Astrocyte of the cerebellum (primary cell): Measurements from ENCODE around the gene C16orf96.

Experiments used
- DNase-seq: peaks from one replicate; pipeline ENCODE4 v3.0.0-alpha.2; 2011; ENCODE audit warnings: low read depth
- H3K4me3 ChIP-seq: 2 replicates; pipeline ENCODE4 v1.5.1; 2011; ENCODE audit warnings: mild to moderate bottlenecking, low read depth, low read length, moderate library complexity
- in situ Hi-C: cut with HindIII; loops from 2 replicates; pipeline ENCODE4 v1.10.0; 2017; ENCODE audit warnings: low sequenced_read_pairs
- TF ChIP-seq, protein P1 (sequence below): IDR thresholded peaks from 2 replicates; pipeline ENCODE4 v1.5.1; 2012; ENCODE audit warnings: low read length, low read depth, moderate library complexity, mild to moderate bottlenecking; ENCODE audit errors: missing control alignments

C16orf96 gene

GRCh38 chr16:4646773-4647643 is 90.9 kb downstream of the C16orf96 start:
- DNase-seq: no peak
- in situ Hi-C loops: loop anchor here (25.0 kb wide), 1 partner anchor 135 kb away; no protein-coding TSS in a partner anchor

GRCh38 chr16:4647644-4647980 is 91.5 kb downstream of the C16orf96 start:
- DNase-seq: no peak
- TF ChIP-seq, protein P1, sequence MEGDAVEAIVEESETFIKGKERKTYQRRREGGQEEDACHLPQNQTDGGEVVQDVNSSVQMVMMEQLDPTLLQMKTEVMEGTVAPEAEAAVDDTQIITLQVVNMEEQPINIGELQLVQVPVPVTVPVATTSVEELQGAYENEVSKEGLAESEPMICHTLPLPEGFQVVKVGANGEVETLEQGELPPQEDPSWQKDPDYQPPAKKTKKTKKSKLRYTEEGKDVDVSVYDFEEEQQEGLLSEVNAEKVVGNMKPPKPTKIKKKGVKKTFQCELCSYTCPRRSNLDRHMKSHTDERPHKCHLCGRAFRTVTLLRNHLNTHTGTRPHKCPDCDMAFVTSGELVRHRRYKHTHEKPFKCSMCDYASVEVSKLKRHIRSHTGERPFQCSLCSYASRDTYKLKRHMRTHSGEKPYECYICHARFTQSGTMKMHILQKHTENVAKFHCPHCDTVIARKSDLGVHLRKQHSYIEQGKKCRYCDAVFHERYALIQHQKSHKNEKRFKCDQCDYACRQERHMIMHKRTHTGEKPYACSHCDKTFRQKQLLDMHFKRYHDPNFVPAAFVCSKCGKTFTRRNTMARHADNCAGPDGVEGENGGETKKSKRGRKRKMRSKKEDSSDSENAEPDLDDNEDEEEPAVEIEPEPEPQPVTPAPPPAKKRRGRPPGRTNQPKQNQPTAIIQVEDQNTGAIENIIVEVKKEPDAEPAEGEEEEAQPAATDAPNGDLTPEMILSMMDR: no peak
- no peak overlapping the region for H3K4me3 ChIP-seq
- in situ Hi-C loops: loop anchor here (25.0 kb wide), 1 partner anchor 135 kb away; no protein-coding TSS in a partner anchor

More at GRCh38 chr16:4646773-4647643, 90.9 kb downstream of the C16orf96 start:
- TF ChIP-seq, protein P1: no peak
- no peak overlapping the region for H3K4me3 ChIP-seq

DNA sequence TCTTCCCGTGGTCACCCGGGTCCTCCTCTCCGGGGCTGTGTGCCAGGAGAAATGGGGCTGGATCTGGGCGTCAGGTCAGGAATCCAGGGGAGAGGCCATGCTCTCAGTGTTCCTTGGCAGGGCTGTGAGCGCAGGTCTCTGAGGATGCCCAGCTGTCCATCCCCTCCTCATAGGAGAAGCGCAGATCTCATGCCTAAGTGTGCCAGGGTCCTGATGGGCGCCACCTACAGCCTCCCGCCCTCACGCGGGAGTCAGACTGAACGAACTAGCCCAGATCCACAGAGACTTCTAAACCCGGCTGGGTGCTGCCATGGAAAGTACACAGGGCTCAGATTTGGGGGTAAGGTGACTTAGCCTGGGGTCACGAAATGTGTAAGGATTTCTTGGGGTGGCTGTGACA is 92.8 kb downstream of the C16orf96 start:
- in situ Hi-C loops: loop anchor here (25.0 kb wide), 1 partner anchor 137 kb away; no protein-coding TSS in a partner anchor
- no peak for DNase-seq
- H3K4me3 ChIP-seq: no peak overlapping the region
- TF ChIP-seq, protein P1: no peak

DNA sequence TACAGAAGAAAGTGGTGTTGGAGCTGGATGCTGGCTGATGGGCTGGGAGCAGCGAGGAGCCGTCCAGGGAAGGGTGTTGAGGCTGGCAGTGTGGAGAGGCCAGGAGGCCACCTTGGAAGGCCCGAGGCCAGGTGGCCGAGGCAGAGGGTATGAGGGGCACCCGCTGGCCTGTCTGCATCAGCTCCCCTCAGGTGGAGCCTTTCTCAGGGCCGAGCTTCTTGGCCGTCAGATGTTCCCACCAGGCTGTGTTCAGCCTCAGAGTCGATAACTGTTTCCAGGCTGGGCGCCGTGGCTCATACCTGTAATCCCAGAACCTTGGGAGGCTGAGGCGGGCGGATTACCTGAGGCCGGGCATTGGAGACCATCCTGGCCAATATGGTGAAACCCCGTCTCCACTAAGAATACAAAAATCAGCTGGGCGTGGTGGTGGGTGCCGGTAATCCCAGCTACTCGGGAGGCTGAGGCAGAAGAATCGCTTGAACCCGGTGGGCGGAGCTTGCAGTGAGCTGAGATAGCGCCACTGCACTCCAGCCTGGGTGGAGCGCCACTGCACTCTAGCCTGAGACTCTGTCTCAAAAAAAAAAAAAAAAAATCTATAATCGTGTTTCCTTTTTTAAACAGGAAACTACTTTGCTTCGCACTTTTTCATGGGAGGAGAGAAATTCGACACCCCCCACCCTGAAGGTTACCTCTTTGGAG is 93.8 kb downstream of the C16orf96 start:
- H3K4me3 ChIP-seq: no peak overlapping the region
- TF ChIP-seq, protein P1: no peak
- no peak for DNase-seq
- in situ Hi-C loops: loop anchor here (25.0 kb wide), 1 partner anchor 138 kb away; no protein-coding TSS in a partner anchor
